ENCODE results near the gene R3HCC1L.

Gene R3HCC1L

GRCh38 chr10:98193037-98193436 is 58.6 kb downstream of the R3HCC1L start:
- H2AFZ ChIP-seq (ENCODE audit: low read length): no peak overlapping the region
- no peak overlapping the region for H3K9ac ChIP-seq (ENCODE audit: low read depth, low read length, poor library complexity, severe bottlenecking)
- H3K27me3 ChIP-seq (ENCODE audit: insufficient read depth, low read length, poor library complexity, severe bottlenecking): no peaks in the 10 kb centered on the region
- peaks cover 31% of the 10 kb centered on the region for H3K36me3 ChIP-seq (ENCODE audit: insufficient read depth, low read length)
- no peak overlapping the region for H3K4me3 ChIP-seq (ENCODE audit: low read length, poor library complexity, severe bottlenecking)
- H3K4me1 ChIP-seq (ENCODE audit: insufficient read depth, low read length, poor library complexity, severe bottlenecking): no peaks in the 10 kb centered on the region
- H3K79me2 ChIP-seq (ENCODE audit: insufficient read depth, low read length): no peaks in the 10 kb centered on the region
- peaks cover 8% of the 10 kb centered on the region; the same call in 1 of the 2 replicates for H3K9me3 ChIP-seq (ENCODE audit: insufficient read depth, low read depth, low read length)
- H3F3A ChIP-seq (ENCODE audit: low read depth): no peaks in the 10 kb centered on the region
- H4K20me1 ChIP-seq (ENCODE audit: insufficient read depth, low read length, poor library complexity, severe bottlenecking): no peaks in the 10 kb centered on the region
- no peaks in the 10 kb centered on the region for H3K9me2 ChIP-seq (replicated peaks; ENCODE audit: low read depth, low read length)
- H3K4me2 ChIP-seq (ENCODE audit: low read depth, low read length, poor library complexity, severe bottlenecking): no peak overlapping the region
- TF ChIP-seq CTCF (conservative IDR thresholded peaks at IDR 0.05; ENCODE audit: low read length): no peak
- no peak for TF ChIP-seq EZH2phosphoT487 (IDR thresholded peaks at IDR 0.05; ENCODE audit: borderline replicate concordance)

- H3K9ac ChIP-seq (ENCODE audit: low read depth, low read length, poor library complexity, severe bottlenecking): no peak overlapping the region
- no peaks in the 10 kb centered on the region for H3K9me2 ChIP-seq (replicated peaks; ENCODE audit: low read depth, low read length)
- TF ChIP-seq CTCF (conservative IDR thresholded peaks at IDR 0.05; ENCODE audit: low read length): no peak
- TF ChIP-seq EZH2phosphoT487 (IDR thresholded peaks at IDR 0.05; ENCODE audit: borderline replicate concordance): no peak
- H3F3A ChIP-seq (ENCODE audit: low read depth): no peaks in the 10 kb centered on the region
- no peaks in the 10 kb centered on the region for H3K27me3 ChIP-seq (ENCODE audit: insufficient read depth, low read length, poor library complexity, severe bottlenecking)
- H3K36me3 ChIP-seq (ENCODE audit: insufficient read depth, low read length): peaks cover 20% of the 10 kb centered on the region
- no peak overlapping the region for H3K4me2 ChIP-seq (ENCODE audit: low read depth, low read length, poor library complexity, severe bottlenecking)
- peaks cover 8% of the 10 kb centered on the region; the same call in 1 of the 2 replicates for H3K9me3 ChIP-seq (ENCODE audit: insufficient read depth, low read depth, low read length)
- H3K79me2 ChIP-seq (ENCODE audit: insufficient read depth, low read length): no peaks in the 10 kb centered on the region
- no peak overlapping the region for H3K4me3 ChIP-seq (ENCODE audit: low read length, poor library complexity, severe bottlenecking)
- no peaks in the 10 kb centered on the region for H3K4me1 ChIP-seq (ENCODE audit: insufficient read depth, low read length, poor library complexity, severe bottlenecking)
- no peaks in the 10 kb centered on the region for H4K20me1 ChIP-seq (ENCODE audit: insufficient read depth, low read length, poor library complexity, severe bottlenecking)
- H2AFZ ChIP-seq (ENCODE audit: low read length): no peak overlapping the region
Observed at GRCh38 chr10:98194633-98195032, 60.2 kb downstream of the R3HCC1L start.

- Histone ChIP-seq H3K36me3 (ENCODE audit: insufficient read depth, low read length) (peaks cover 15% of the 10 kb centered on the region), H3K9ac (ENCODE audit: low read depth, low read length, poor library complexity, severe bottlenecking) (no peak overlapping the region), H3K27me3 (ENCODE audit: insufficient read depth, low read length, poor library complexity, severe bottlenecking) (no peaks in the 10 kb centered on the region), H3K9me3 (ENCODE audit: insufficient read depth, low read depth, low read length) (peaks cover 8% of the 10 kb centered on the region; the same call in 1 of the 2 replicates), H2AFZ (ENCODE audit: low read length) (no peak overlapping the region), H3K4me1 (ENCODE audit: insufficient read depth, low read length, poor library complexity, severe bottlenecking) (no peaks in the 10 kb centered on the region), H3K4me2 (ENCODE audit: low read depth, low read length, poor library complexity, severe bottlenecking) (no peak overlapping the region), H3F3A (ENCODE audit: low read depth) (no peaks in the 10 kb centered on the region), H3K4me3 (ENCODE audit: low read length, poor library complexity, severe bottlenecking) (no peak overlapping the region), H4K20me1 (ENCODE audit: insufficient read depth, low read length, poor library complexity, severe bottlenecking) (no peaks in the 10 kb centered on the region), H3K79me2 (ENCODE audit: insufficient read depth, low read length) (peaks cover 3% of the 10 kb centered on the region; the same call in 1 of the 2 replicates), H3K9me2 (replicated peaks; ENCODE audit: low read depth, low read length) (no peaks in the 10 kb centered on the region)
- TF ChIP-seq CTCF (conservative IDR thresholded peaks at IDR 0.05; ENCODE audit: low read length) (no peak), EZH2phosphoT487 (IDR thresholded peaks at IDR 0.05; ENCODE audit: borderline replicate concordance) (no peak)
Observed at GRCh38 chr10:98195120-98195519, 60.7 kb downstream of the R3HCC1L start.
